Urothelium cell line (cell line): Measurements from ENCODE around the gene TPPP.

Source experiments
- DNase-seq: peaks from one replicate; pipeline ENCODE4 v3.0.0; 2011; ENCODE audit warnings: low spot score, mixed read lengths
- FAIRE-seq: peaks from 2 replicates; lab custom pipeline; 2011; peaks lifted over from hg19 to GRCh38; lab: Jason Lieb, UNC

Gene TPPP

GRCh38 chr5:666816-667498, 26.2 kb downstream of the TPPP start:
- no peak for FAIRE-seq
- no peak for DNase-seq

- FAIRE-seq, result no peak
- no peak for DNase-seq
Observed at GRCh38 chr5:665956-666711, 27.0 kb downstream of the TPPP start.

- FAIRE-seq (no peak), DNase-seq (peak; percentile 65)
Observed at GRCh38 chr5:665541-665955, 27.6 kb downstream of the TPPP start.

- FAIRE-seq (no peak), DNase-seq (no peak)
Observed at GRCh38 chr5:664994-665360, 28.2 kb downstream of the TPPP start.

- no peak for DNase-seq
- no peak for FAIRE-seq
Observed at GRCh38 chr5:664343-664993, 28.7 kb downstream of the TPPP start.

- FAIRE-seq, result no peak
- no peak for DNase-seq
Observed at GRCh38 chr5:663436-664342, 29.5 kb downstream of the TPPP start.

- DNase-seq (no peak), FAIRE-seq (no peak)
Observed at GRCh38 chr5:662751-663435, 30.3 kb downstream of the TPPP start.

GRCh38 chr5:661891-662750, 31.0 kb downstream of the TPPP start:
- DNase-seq (no peak), FAIRE-seq (peak; percentile 5)

- no peak for DNase-seq
- no peak for FAIRE-seq
Observed at GRCh38 chr5:660491-661030, 32.6 kb downstream of the TPPP start.

GRCh38 chr5:659496-660263, 33.5 kb downstream of the TPPP start:
- DNase-seq (no peak), FAIRE-seq (no peak)

- FAIRE-seq (no peak), DNase-seq (no peak)
Observed at GRCh38 chr5:658103-658502, 35.0 kb downstream of the TPPP start.

- no peak for FAIRE-seq
- no peak for DNase-seq
Observed at GRCh38 chr5:657570-657969, 35.6 kb downstream of the TPPP start.

- FAIRE-seq (no peak), DNase-seq (no peak)
Observed at GRCh38 chr5:655406-655805, 37.7 kb downstream of the TPPP start.

GRCh38 chr5:654071-654778, 38.9 kb downstream of the TPPP start:
- FAIRE-seq, result peak; percentile 82
- no peak for DNase-seq

- FAIRE-seq, result no peak
Observed at GRCh38 chr5:652773-653350, 40.3 kb downstream of the TPPP start.

GRCh38 chr5:652023-652515, 41.1 kb downstream of the TPPP start:
- no peak for FAIRE-seq

More at GRCh38 chr5:652773-653350, 40.3 kb downstream of the TPPP start:
- DNase-seq, result no peak

GRCh38 chr5:651296-652022, 41.7 kb downstream of the TPPP start:
- FAIRE-seq (no peak), DNase-seq (no peak)

More at GRCh38 chr5:652023-652515, 41.1 kb downstream of the TPPP start:
- DNase-seq, result no peak
